Measurements from ENCODE around the gene SPIN4. TPM values are rescaled to one million over a fixed set of nuclear protein-coding genes. Genes with fewer than 3 reads are reported as not detected.

The SPIN4 gene
- total RNA-seq, 4 donors from 2014 or later: 1.6 to 4.7 (median 2.0) TPM

DNA sequence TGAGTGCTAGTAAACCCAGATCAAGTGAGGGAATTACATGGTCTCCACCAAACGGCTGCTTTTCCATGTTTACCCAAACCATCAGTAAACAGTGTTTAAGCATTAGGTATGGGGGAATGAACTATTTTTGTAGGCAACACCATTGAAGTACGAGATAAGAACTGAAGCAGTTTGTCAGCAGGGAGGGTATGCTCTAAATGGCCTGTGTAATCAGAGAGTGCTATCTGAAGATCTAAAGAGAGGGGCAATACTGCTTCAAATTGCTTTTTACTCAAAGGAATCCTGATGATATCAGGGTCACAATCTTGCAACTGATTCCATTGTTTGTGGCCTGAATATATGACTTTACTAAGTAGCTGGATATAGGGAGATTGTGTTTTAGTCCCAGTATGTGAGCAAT, 10.4 kb upstream of the SPIN4 start:
- no peak for ATAC-seq (ENCODE audit: low FRiP score)
- no peak for DNase-seq (ENCODE audit: low spot score)
- TF ChIP-seq, protein P1, sequence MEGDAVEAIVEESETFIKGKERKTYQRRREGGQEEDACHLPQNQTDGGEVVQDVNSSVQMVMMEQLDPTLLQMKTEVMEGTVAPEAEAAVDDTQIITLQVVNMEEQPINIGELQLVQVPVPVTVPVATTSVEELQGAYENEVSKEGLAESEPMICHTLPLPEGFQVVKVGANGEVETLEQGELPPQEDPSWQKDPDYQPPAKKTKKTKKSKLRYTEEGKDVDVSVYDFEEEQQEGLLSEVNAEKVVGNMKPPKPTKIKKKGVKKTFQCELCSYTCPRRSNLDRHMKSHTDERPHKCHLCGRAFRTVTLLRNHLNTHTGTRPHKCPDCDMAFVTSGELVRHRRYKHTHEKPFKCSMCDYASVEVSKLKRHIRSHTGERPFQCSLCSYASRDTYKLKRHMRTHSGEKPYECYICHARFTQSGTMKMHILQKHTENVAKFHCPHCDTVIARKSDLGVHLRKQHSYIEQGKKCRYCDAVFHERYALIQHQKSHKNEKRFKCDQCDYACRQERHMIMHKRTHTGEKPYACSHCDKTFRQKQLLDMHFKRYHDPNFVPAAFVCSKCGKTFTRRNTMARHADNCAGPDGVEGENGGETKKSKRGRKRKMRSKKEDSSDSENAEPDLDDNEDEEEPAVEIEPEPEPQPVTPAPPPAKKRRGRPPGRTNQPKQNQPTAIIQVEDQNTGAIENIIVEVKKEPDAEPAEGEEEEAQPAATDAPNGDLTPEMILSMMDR (IDR thresholded peaks at IDR 0.05): no peak

- TF ChIP-seq, protein P1 (IDR thresholded peaks at IDR 0.05): no peak
- DNase-seq (ENCODE audit: low spot score) (no peak), ATAC-seq (ENCODE audit: low FRiP score) (no peak)
Observed at GRCh38 chrX:63354484-63354883, 3.4 kb upstream of the SPIN4 start.

- ATAC-seq (ENCODE audit: low FRiP score): peak; percentile 48
- TF ChIP-seq, protein P1 (IDR thresholded peaks at IDR 0.05): no peak
- no peak for DNase-seq (ENCODE audit: low spot score)
Observed at GRCh38 chrX:63350465-63350877, 661 bp downstream of the SPIN4 start.

DNA sequence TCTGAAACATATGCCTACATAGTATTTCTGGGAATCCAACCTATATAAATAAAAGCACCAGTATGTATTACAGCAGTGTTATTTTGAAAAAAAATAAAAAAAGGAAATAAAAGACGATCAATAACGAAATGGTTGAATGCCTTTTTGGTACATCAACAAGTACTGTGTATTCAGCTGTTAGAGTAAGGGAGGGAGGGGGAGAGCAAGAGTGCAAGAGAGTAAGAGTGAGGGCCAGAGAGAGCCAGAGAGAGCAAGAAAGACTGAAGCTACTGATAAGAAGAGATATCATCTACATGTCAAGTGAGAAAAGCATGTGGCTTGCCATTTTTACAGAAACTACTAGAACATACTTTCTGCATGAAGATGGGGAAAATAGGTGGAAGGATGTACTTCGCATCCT, 1.8 kb downstream of the SPIN4 start:
- no peak for ATAC-seq (ENCODE audit: low FRiP score)
- TF ChIP-seq, protein P1 (IDR thresholded peaks at IDR 0.05): no peak
- no peak for DNase-seq (ENCODE audit: low spot score)

DNA sequence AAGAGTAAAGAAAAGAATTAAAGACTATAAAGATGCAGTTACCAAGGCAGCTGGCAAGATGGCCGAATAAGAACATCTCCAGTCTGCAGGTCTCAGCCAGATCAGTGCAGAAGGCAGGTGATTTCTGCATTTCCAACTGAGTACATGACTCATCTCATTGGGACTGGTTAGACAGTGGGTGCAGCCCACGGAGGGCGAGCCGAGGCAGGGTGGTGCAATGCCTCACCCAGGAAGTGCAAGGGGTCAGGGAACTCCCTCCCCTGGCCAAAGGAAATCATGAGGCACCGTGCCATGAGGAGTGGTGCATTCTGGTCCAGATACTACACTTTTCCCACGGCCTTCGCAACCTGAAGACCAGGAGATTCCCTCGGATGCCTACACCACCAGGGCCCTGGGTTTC, 20.5 kb downstream of the SPIN4 start:
- no peak for ATAC-seq (ENCODE audit: low FRiP score)

GRCh38 chrX:63327788-63328187, 23.3 kb downstream of the SPIN4 start:
- DNase-seq (ENCODE audit: low spot score) (no peak), ATAC-seq (ENCODE audit: low FRiP score) (no peak)
- TF ChIP-seq, protein P1 (IDR thresholded peaks at IDR 0.05): no peak

More for the DNA sequence above, 20.5 kb downstream of the SPIN4 start:
- DNase-seq (ENCODE audit: low spot score): no peak
- TF ChIP-seq, protein P1 (IDR thresholded peaks at IDR 0.05): no peak

DNA sequence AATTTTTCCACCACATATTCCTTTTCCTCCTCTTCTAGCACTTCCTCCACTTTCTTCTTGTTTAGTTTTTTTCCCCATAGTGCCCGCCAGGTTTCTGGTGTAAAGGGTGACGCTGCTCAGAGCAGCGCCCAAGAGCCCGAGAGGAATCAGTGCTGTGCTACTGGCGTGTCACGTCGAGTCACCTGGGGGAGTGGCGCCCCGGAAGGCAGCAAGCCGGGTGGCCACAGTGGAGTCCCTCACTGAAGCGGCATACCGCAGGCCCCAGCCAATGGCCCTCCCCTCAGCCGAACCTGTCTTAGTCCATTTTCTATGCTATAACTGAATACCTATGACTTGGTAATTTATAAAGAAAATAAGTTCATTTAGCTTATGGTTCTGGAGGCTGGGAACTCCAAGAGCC, 51.5 kb downstream of the SPIN4 start:
- DNase-seq (ENCODE audit: low spot score): no peak
- no peak for ATAC-seq (ENCODE audit: low FRiP score)
- TF ChIP-seq, protein P1 (IDR thresholded peaks at IDR 0.05): no peak
